AG08395 (cell line): ENCODE results near the gene PLA2G4B.

ENCODE experiments used
- DNase-seq: peaks from one replicate; pipeline ENCODE4 v3.0.0; 2012; ENCODE audit warnings: mixed read lengths, low spot score

Gene PLA2G4B

GRCh38 chr15:41851755-41852370 lies 13.2 kb downstream of the PLA2G4B start:
- DNase-seq = no peak

- no peak for DNase-seq
Measured at GRCh38 chr15:41852736-41853590, 14.3 kb downstream of the PLA2G4B start.

- DNase-seq = no peak
Measured at GRCh38 chr15:41853831-41854230, 15.2 kb downstream of the PLA2G4B start.

GRCh38 chr15:41854443-41854842 lies 15.8 kb downstream of the PLA2G4B start:
- DNase-seq = no peak

- DNase-seq = no peak
Measured at GRCh38 chr15:41855261-41855961, 16.8 kb downstream of the PLA2G4B start.

- no peak for DNase-seq
Measured at GRCh38 chr15:41856262-41856661, 17.6 kb downstream of the PLA2G4B start.

DNA sequence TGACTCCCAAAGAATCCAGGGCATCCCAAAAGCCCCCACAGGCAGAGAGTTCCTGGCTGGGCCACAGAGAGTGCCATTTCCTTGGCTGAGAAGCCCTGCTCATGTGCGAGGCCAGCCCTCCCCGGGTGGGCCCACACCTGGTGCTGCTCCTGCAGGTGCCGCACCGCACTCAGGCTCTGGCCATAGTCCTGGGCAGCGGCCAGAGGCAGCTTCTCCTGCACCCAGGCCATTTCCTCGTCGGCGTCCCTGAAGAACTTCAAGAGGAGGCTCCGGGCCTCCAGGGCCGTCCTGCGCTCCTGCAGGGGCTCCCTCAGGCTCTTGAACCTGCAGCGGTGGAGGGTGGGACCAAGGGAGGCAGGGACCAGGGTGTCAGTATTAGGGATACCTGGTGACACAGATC lies 18.1 kb downstream of the PLA2G4B start:
- no peak for DNase-seq

GRCh38 chr15:41857316-41857715 lies 18.7 kb downstream of the PLA2G4B start:
- no peak for DNase-seq

GRCh38 chr15:41858756-41859155 lies 20.1 kb downstream of the PLA2G4B start:
- DNase-seq = no peak

DNA sequence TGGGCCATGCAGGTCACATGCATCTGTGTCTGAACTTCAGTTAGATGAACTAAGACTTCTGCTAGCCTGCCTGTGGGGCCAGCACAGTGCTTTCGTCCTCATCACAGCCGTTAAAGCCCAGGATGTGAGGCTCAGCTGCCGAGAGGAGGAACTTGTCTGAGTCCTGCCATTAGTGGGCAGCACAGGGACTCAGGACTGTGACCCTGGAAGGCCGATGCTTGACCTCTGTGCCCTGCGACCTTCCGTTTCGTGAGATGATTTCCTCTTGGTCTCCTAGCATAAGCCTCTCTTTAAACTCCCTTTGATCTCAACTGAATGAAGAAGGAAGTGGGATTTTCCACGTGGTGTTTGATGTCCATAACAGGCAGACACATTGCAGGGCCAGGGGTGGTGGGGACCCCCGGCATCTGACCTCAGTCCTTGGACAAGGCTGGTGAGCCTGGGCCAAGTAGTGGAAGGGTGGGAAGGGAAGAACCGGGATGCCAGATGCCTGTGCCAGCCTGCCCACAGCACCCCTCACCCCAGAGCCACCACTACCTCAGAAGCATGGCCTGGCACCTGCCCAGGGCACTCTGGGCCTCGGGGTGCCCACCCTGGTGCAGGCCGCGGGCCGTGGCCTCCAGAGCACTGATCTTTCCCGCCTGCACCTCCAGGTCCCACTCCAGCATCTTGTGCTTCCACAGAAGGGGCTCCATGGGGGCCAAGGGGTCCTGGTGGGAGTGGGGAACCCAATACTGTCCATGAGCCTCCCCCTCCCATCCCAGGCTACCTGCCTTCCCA lies 21.6 kb downstream of the PLA2G4B start:
- DNase-seq = no peak

GRCh38 chr15:41861736-41862356 lies 23.2 kb downstream of the PLA2G4B start:
- no peak for DNase-seq

DNA sequence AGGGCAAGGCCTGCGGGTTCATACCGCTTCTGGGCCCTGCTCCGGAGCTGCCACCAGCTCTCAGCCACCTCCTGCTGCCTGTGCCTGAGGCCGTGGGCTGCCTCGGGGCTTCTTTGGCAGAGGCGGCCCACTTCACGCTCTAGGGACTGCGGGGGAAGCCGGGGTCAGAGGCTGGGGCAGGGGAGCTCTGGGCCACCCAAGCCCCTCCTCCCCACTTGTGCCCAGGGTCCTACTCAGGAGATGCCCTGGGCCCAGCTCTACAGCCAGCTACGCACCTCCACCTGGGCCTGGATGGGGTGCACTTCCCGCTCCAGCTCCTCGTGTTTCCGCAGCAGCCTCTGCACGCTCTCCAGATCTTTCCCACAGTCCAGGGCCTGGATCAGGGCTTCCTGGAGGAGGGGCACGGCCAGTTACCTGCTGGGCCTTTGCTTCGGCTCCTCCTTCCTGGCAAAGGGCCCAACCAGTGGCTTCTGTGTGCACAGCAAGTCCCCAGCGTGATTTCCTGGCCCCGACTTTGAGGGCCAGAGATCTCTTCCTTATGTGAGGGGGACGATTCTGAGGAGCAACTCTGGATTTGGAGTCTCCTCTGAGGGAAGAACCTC lies 24.0 kb downstream of the PLA2G4B start:
- DNase-seq = no peak

- no peak for DNase-seq
Measured at GRCh38 chr15:41865490-41866055, 26.9 kb downstream of the PLA2G4B start.

DNA sequence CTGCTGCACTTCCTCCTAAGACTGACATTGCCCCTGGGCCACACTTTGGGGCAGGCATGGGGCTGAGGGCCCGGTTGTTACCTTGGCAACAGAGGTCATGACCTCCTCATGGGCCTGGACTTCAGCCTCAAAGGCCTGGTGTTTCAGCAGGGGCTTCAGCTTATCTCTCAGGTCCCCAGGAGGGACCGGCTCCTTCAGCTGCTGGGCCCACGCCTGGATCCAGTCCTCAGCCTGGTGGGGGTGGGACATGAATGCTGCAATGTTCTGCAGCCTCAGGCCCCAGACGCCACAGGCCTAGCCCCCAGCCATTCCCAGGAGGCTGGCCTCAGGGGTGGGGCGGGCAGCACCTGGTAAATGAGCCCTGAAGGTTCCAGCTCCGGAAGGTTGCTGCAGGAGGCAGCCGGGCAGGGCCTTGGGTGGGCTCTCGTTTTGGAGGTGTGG lies 27.6 kb downstream of the PLA2G4B start:
- DNase-seq = no peak

DNA sequence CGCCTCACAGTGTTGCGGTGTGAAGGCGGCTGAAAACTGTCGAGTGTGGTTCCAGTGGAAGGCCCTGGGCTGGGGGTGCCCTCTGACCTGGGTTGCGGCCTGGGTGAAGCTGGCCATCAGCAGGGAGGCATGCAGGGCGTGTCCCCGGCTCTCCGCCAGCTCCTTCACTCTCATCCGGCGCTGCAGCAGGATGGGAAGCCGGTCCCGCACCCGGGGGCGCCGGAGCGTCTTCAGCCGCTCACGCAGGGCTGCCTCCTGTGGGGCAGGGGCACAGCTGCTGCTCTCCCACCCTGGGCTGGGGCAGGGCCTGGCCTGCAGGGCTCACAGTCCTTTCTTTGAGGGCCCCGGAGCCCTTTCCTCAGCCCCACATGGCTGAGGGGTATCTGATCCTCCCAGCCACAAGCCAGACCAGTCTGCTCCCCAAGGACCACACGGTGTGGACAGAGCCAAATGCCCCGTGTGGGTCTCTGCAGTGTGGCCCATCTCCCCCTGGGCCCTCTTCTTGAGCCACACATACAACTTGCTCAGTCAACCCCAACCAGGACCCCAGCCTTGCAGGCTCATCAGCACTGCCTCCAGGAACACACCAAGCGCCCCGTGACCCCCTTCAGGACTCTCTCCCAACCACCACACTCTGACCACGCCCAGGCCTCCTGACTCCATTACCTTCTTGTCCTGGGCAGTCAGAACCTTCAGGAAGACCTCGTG lies 28.4 kb downstream of the PLA2G4B start:
- no peak for DNase-seq

- DNase-seq = no peak
Measured at GRCh38 chr15:41868321-41868720, 29.7 kb downstream of the PLA2G4B start.

DNA sequence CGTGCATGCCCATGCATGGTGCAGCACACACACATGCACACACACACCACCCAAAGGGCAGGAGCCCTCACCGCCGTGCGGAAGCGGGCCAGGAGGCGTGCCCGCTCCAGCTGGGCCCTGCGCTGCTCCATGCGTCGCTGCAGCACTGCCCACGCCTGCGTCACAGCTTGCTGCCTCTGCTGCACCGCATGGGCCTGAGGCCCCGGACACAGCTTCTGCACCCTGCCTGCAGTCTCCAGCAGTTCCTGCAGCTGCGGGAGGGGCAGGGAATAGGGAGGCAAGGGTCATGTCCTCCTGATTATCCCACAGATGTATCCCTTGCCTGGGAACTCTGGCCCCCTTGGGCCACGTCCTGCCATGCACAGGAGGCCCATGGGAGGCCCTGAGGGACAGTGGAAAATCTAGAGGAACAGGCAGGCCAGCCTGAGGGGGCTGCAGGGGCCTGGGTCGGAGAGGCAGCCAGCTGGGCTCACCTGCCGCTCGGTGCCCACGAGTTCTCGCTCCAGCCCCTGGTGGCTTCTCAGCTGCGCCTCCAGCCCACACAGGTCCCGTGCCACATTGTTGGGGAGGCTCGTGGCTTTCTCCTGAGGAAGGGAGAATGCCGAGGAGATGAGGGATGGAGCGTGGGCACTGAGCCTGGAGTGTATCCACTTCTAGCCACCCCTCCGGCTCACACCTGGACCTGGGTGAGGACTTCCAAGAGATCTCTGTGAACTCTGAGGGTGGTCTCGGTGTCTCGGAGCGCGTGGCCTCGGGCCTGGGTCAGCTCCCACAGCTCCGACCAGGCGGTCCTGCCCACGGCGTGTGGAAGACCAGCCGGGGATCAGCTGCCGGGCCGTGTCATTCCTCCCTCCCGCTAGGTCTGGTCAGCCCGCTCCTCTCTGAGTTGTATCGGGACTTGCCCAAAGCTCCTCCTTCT lies 31.4 kb downstream of the PLA2G4B start:
- no peak for DNase-seq

DNA sequence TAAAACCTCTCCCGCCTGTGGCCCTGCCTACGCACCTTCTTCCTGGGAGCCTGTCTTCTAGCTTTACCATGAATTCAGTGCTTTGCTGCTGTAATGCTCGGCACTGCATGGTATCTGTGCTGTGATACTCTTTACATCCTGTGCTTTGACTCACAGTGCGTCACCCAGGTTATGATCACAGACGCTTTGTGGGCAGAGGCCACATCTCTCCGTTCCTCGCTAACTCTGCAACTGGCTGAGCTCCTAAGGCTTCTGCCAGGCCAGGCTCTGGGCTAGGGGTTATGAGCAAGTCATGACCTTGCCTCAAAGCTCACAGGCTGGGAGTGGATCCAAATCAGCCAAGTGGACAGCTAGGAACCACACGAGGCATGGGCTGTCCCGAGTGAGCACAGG lies 32.0 kb downstream of the PLA2G4B start:
- no peak for DNase-seq
